ENCODE results near the gene SCD5. TPM values are rescaled to one million over a fixed set of nuclear protein-coding genes. Genes with fewer than 3 reads are reported as not detected.
"Not testable (repeated sequence)": the region's sequence is repeated elsewhere in the genome, so short reads cannot be mapped to it uniquely, and the experiment has no call there.

The SCD5 gene
- polyA plus RNA-seq (ENCODE audit: insufficient read length in 4 of 4), result 10 to 100 TPM; 30.7 to 49.0 (median 34.2) TPM

DNA sequence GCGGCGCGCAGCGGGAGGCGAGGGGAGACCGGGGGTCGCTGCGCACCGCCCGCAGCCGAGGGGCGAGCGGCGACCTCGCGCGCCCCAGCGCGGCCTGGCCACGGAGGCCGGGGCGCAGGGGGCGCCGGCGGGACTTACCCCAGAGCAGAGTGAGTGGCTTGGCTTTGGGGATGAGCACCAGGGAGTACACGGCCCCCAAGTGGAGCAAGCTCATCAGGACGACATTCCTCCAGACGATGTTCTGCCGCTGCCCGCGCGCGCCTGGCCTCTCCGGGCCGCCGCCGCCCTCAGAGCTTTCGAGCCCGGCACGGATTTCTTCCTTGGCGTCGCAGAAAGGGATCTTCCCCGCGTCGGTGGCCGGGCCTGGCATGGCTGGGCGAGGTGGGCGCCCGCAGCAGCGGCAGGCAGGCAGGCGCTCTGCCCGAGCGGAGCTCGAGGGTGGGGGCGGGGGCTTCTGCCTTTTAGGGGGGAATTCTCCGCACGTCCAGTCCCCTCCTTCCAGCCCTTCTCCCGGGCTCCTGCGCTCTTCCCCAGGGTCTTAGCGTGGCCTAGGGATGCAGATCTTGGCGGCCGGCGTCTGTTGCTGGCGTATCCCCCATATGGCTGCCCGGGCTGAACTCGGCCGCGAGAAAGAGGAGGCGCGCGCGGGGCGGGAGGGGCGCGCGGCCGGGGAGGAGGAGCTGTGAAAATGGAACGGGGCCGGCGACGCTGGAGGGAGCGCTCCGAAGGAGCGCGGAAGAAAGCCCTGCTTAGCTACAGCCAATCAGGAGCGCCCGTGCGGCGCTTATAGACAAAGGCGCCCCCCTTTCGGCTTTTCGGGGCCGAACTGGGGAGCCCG lies at the start of gene SCD5:
SCD5 (minus strand) TSS at position 629 of the 838 bp plus-strand sequence; CDS start at position 370, 259 bp downstream.
- DNase-seq (ENCODE audit: low read depth in 4 of 4, low spot score in 3 of 4), result peak in 2 of 4 donors; percentile 64 to 69

DNA sequence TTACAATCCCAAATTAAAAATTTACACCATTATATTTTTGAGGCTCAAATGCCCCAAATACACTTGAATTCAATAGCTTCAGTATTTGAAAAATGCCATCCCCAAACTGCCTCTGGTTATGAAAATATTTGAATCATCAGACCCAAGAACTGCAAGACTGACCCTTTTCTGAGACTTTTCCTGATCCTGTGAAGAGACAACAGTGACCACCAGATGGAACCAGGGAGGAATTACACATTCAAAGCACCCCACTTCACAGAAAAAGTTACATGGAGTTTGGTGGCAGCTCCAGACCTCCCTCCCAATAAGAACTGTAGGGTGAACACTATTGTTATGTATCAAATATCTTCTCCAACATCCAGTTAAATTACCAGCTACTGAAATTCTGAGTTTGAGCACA lies 44.0 kb upstream of the SCD5 start:
- DNase-seq (ENCODE audit: low read depth in 4 of 4, low spot score in 3 of 4), result no peak

DNA sequence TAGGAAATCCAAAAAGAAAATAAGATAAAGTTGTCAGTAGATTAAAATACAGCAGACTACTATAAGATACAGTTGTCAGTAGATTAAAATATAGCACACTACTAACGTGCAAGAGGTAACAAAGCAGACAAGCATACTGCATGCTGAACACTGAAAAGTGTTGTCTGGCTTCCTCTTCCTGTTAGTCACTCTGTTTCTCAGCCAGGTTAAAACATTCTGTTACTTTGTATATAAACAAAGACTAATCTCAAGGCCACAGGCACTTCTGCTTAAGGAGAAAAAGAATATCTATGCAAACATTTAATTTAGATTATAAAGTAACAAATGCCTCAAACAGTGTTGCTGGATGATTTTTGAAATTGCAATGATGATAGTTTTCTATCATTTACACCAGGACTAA lies 41.0 kb upstream of the SCD5 start:
- no peak for DNase-seq (ENCODE audit: low read depth in 4 of 4, low spot score in 3 of 4)

DNA sequence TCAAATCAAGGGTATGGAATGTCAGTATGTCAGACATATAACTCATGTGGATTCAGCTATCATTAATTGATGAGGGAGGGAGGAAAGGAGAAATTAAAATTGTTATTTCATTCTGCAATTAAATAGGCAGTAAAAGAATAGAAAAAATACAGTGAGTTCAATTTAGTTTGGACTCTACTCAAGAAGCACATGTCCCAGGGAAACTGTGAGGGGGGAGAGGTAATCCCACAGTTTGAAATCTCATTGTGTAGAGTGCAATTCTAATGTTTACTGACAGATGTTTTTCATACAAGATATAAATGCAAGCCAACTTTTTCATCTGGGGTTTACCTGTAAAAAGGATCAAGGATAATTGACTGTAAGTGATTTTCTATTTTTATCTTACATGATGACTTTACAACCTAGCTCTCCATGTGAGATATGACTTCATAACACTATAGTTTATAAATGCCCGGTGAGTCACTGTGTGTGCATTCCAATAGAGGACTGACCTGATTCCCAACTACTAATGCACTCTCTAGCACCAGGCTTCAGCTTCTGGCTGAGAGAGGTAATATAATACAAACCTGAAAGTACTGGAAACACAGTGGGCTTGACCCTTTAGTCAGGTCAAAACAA lies 35.2 kb upstream of the SCD5 start:
- no peak for DNase-seq (ENCODE audit: low read depth in 4 of 4, low spot score in 3 of 4)

DNA sequence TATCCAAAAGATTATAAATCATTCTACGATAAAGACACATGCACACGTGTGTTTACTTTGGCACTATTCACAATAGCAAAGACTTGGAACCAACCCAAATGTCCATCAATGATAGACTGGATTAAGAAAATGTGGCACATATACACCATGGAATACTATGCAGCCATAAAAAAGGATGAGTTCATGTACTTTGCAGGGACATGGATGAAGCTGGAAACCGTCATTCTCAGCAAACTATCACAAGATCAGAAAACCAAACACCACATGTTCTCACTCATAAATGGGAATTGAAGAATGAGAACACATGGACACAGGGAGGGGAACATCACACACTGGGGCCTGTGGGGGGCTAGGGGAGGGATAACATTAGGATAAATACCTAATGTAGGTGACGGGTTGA lies 34.5 kb upstream of the SCD5 start:
- DNase-seq (ENCODE audit: low read depth in 4 of 4, low spot score in 3 of 4), result not testable (repeated sequence)

DNA sequence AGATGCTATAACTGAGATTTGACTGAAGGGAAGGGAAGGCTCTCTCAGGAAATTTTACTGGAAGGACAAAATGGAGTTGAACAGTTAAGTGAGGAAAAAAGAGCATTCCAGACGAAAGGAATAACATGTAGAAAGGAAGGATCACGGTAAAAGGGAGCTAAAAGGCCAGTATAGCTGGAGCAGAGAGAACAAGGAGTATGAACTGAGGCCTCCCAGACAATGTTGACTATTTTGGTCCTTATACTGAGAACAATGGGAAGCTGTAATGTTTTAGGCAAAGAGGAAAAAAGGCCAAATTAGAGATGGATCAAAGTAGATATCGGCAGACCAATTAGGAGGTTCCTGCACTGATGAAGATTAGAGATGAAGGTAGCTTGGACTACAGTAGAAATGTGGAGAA lies 26.8 kb upstream of the SCD5 start:
- DNase-seq (ENCODE audit: low read depth in 4 of 4, low spot score in 3 of 4), result no peak

DNA sequence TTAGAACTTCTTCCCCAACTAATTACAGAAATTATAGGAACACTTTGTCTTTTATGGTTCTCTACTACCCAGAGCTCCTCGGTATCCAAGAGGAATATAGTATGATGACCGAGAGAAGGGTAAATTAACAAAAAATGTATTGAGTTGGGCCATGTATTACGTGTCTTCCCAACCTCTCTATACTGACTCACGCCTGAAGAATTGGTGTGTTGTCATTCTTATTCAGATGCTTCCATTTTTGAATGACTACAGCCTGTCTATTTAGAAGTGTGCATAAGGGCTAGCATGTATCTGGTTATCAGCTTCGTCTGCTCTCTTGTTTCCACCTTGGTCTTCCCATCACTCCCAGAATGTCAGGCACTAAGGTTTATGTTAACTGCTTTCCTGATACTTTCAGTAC lies 24.5 kb upstream of the SCD5 start:
- DNase-seq (ENCODE audit: low read depth in 4 of 4, low spot score in 3 of 4), result no peak

DNA sequence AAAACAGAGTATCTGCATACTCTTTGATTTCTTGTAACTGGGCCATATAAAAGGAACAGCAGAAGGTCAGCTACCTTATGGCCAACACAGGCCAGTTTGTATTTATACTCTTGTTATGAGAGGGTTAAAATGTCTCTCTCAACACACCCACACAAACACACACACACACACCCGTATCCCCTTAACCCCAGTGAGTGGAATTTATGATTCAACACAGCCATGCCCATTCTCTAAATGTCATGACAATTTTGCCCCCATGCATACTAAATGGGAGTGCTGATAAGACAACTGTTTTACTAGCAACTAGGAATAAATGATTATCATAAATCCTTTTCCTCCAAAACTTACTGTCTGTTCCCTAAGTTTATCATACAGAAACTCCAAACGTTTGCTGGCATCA lies 22.1 kb upstream of the SCD5 start:
- no peak for DNase-seq (ENCODE audit: low read depth in 4 of 4, low spot score in 3 of 4)

DNA sequence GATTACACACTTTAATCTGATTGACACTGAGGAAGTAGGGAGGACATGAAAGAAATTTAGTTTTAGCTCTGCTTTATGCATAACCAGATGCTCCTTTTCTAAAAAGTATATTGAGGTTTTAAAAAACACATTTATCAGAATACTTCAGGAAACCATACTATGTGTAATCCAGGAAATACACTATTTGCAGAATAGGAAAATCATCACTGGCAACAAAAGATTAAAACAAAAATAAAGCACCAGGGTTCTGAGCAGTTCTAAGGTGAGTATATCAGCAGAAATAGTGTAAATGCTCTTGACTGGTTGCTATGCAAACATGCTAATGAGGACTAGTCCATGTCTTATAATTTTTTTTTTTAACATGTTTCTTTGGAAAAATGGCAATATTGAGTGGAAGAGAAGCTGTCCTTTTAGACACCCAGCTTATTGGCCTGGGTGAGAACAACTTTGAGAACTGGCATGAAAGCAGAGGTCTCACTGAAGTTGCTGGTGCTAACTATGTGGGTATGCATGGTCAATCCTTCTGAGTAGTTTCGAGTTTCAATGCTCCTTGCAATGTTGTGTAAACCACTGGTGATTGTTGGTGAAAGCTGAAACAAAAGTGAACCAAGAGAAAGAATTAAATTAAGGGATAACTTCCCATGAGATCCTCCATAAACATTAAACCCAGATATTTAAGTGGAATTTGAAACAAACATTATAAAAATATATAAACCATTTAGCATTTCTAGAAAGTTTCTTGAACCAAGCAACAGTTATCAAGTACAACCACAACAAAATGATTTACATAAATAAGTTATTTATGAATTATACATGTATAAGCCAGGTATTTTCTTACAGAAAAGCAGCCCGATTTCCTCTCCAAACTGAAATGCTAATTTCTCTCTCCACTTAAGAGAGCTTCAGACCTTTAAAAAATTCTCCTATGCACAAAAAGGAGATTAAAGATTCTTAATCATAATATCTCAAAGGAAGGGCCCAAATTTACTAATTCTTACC lies 20.4 kb upstream of the SCD5 start:
- DNase-seq (ENCODE audit: low read depth in 4 of 4, low spot score in 3 of 4), result no peak

DNA sequence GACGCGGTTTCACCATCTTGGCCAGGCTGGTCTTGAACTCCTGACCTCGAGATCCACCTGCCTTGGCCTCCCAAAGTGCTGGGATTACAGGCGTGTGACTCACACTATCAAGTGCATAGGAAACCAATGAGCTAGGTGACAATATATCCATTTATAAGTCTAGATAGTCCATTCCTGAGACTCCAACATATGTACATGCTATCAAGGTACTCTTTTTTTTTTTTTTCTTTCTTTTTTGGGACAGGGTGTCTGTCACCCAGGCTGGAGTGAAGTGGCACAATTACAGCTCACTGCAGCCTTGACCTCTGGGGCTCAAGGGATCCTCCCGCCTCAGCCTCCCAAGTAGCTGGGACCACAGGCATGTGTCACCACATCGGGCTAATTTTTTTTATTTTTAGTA lies 18.3 kb upstream of the SCD5 start:
- DNase-seq (ENCODE audit: low read depth in 4 of 4, low spot score in 3 of 4), result not testable (repeated sequence)

DNA sequence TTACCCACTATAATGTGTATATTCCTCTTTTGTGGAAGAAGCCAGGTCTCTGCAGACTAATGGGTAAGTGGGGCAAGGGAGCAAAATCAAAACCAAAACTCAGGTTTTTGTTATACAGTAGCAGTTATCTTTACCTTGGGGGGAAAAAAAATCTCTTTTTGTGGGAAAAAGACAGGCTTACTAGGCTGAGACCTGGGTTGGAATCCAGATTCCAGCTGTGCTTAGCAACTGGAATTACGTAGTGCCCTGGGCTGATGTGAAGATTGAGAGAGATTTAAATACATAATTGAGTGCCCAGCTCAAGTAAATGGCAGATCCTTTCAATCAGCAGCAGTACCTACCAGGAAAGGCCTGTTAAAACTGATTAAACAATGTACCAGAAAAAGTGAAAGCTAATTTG lies 15.4 kb upstream of the SCD5 start:
- no peak for DNase-seq (ENCODE audit: low read depth in 4 of 4, low spot score in 3 of 4)

DNA sequence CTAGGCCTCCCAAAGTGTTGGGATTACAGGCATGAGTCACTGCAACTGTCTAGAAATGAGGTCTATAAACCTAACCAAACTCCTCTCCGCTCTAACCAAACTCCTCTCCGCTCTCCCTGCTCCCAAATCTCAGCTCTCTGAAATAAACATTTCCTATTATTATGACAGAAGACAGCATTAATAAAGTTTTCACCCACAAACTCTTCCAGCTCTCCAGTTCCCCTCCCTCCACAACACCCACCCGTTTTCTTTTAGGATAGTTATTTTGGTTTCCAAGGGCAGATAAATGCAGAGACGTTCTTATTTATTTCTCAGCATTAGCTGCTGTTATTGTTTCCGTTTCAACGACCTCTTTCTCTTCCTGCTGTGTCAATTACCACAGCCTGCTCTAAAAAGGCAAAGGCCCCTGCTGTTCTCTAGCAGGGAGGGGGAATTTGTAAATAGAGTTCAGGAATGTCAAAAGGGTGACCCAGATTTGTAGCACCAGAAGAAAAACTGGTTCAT lies 13.3 kb upstream of the SCD5 start:
- DNase-seq (ENCODE audit: low read depth in 4 of 4, low spot score in 3 of 4), result no peak

DNA sequence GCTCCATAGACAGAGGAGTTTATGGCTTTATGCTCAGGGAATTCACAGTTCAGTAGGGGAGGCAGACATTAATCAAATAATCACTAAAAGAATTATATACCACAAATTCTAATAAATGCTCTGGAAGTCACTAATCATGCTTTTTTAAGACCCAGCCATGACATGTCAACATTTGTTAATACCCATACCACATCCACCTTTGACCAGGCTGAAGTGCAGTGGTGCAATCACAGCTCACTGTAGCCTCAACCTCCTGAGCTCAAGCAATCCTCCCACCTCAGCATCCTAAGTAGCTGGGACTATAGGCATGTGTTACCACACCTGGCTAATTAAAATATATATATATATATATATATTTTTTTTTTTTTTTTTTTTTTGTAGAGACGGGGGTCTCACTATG lies 12.8 kb upstream of the SCD5 start:
- DNase-seq (ENCODE audit: low read depth in 4 of 4, low spot score in 3 of 4), result no peak

DNA sequence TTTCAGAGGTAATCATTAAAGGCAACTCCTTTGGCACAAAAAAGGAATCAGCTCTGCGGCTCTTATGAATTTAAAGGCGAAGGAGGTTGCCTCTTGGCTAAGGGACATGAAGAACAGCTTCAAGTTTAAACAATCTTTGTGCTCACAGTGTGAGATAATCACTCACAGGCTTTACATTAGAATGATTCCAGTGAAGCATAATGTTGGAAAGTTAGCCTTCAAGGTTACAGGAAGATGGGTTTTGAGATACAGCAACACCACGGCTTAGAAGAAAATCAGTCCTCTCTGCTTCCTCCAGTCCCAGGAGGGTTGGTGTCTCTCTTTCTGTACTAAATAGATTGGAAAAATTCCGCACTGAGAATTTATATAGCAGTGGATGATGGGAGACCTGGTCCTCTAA lies 11.6 kb upstream of the SCD5 start:
- DNase-seq (ENCODE audit: low read depth in 4 of 4, low spot score in 3 of 4), result no peak

DNA sequence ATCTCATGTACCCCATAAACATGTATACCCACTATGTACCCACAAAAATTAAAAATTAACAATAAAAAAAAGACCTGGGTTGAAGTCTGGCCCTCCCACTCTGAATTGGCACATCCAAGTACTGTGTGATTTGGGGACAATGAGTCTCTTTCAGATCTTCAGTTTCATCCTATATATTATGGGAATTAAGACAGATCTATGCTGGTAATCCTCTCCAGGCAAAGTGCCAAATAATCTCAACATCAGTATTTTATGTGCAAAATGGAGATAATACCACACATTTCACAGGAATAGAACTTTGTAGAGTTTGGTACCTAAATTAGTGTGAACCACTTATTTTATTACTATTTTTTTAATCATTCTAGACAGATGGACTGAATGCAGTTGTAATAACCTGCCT lies 11.0 kb upstream of the SCD5 start:
- DNase-seq (ENCODE audit: low read depth in 4 of 4, low spot score in 3 of 4), result no peak

DNA sequence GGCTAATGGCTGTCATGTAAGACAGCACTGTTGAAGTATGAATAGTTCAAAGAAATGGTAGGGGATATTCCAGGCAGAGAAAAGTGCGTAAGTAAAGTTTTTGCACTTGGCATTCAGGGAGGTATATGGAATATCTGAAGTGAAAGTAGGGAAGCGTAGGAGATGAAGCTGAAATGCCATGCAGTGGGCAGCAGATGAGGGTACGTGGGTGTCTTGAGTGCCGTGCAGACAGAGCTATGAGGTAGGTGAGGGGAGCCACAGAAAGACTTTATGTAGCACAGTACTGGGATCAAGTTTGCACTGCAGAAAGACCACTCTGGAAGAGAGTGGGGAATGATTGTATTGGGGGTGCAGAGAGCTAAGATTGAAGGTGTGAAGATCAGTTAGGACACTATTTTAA lies 5.2 kb upstream of the SCD5 start:
- DNase-seq (ENCODE audit: low read depth in 4 of 4, low spot score in 3 of 4), result no peak

DNA sequence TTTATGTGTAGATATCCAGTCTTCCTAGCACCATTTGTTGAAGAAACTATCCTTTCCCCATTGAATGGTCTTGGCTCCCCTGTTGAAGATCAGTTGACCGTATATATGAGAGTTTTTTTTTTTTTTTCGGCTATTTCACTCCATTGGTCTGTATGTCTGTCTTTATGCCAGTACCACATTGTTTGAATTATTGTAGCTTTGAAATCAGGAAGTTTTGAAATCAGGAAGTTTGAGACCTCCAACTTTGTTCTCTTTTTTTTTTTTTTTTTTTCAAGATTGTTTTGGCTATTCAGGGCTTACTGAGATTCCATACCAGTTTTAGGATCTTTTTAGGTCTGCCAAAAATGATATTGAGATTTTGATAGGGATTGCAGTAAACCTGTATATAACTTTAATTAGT lies 4.3 kb upstream of the SCD5 start:
- DNase-seq (ENCODE audit: low read depth in 4 of 4, low spot score in 3 of 4), result no peak

DNA sequence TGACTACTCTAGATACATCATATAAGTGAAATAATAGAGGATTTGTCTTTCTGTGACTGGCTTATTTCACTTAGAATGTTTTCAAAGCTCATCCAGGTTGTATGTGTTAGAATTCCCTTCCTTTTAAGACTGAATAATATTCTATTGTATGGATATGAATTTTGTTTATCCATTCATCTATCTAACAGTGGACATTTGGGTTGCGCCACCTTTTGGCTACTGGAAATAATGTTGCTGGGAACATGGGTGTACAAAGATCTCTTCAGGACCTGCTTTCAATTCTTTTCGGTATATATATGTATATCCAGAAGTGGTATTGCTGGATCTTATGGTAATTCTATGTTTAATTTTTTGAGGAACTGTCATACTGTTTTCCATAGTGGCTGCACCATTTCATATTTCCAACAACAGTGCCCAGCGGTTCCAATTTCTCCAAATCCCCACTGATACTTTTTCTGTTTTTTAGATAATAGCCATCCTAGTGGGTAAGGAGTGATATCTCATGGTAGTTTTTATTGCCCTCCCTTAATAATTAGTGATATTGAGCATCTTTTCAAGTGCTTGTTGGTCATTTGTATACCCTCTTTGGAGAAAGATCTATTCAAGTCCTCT lies 3.4 kb upstream of the SCD5 start:
- DNase-seq (ENCODE audit: low read depth in 4 of 4, low spot score in 3 of 4), result no peak

DNA sequence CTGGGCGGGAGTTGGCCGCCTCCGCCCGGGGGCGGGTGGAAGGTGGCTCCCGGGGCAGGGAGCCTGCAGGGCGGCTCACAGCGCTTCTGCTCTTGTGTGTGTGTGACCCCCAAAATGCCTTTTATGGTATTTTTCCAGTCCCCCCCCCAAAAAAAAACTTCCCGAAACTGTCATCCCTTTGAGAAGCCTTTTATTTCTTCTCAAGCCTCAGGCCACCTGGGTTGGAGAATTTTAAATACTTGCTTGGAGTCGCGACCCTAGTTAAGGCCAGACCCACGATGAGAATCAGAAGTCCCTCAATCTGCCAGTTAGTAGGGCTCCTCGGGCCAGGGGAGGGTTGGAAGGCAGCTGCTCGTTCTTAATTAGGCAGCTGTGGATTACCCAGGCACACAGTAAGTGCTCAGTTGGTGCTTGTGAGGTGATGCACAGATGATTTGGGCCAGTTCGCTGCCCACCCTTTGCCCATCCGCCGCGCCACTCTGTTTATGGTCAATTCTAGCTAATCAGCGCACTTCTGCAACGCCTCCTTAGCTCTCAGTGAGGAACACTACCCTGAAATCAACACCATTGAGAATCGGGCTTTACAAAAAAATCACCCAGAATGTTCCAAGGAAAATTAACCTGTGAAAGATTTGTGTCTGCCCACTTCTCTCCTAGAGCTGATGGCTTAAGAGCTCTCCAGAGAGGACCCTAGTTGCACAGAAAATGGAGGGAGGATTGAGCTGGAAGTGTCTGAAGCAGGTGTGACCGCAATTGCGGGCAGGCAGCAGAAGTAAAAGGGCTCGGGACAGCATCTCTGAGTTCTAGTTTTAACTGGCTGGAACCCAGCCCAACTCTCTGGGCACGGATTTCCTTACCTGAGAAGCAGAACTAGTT lies 648 bp upstream of the SCD5 start:
- DNase-seq (ENCODE audit: low read depth in 4 of 4, low spot score in 3 of 4), result no peak
